Activated T-helper 17 cell treated with anti-CD3 and anti-CD28 coated beads, Interleukin-2, amount 50 U/mL, for 72 hours (primary cell): ENCODE data around the gene SCN2B. TPM values are rescaled to one million over a fixed set of nuclear protein-coding genes. Genes with fewer than 3 reads are reported as not detected.
"Not testable (repeated sequence)": the region's sequence is repeated elsewhere in the genome, so short reads cannot be mapped to it uniquely, and the experiment has no call there.

Experiments
- ATAC-seq: fragments of 150-1000 bp; cut with Tn5 transposase; replicated peaks from 2 replicates; pipeline ENCODE4 v1.10.0; 2021; ENCODE audit warnings: mild to moderate bottlenecking, moderate library complexity
- H3K27ac Mint-ChIP-seq: one replicate; pipeline ENCODE4 v1.8.0; 2022; ENCODE audit warnings: mixed read lengths
- H3K27me3 Mint-ChIP-seq: one replicate; pipeline ENCODE4 v1.8.0; 2022; ENCODE audit warnings: mixed read lengths
- H3K36me3 Mint-ChIP-seq: one replicate; pipeline ENCODE4 v1.8.0; 2022; ENCODE audit warnings: low read depth, mild to moderate bottlenecking, mixed read lengths
- H3K4me1 Mint-ChIP-seq: one replicate; pipeline ENCODE4 v1.8.0; 2022; ENCODE audit warnings: mixed read lengths
- H3K4me3 Mint-ChIP-seq: one replicate; pipeline ENCODE4 v1.8.0; 2022; ENCODE audit warnings: mild to moderate bottlenecking, mixed read lengths
- H3K9me3 Mint-ChIP-seq: one replicate; pipeline ENCODE4 v1.8.0; 2022; ENCODE audit warnings: mixed read lengths
- total RNA-seq, 2 donors: library from RNA; stranded (reverse); gene quantifications; one replicate each; pipeline ENCODE4 v1.2.3, GENCODE V29; 2022

SCN2B gene
- total RNA-seq, 2 donors from 2014 or later = 0.11 TPM; not detected in 1

GRCh38 chr11:118199135-118199534 is 22.7 kb upstream of the SCN2B start:
- peaks cover 52% of the 10 kb centered on the region for H3K36me3 Mint-ChIP-seq
- H3K4me3 Mint-ChIP-seq = no peak overlapping the region
- H3K4me1 Mint-ChIP-seq = peaks cover 12% of the 10 kb centered on the region
- no peaks in the 10 kb centered on the region for H3K27me3 Mint-ChIP-seq
- ATAC-seq = no peak
- H3K9me3 Mint-ChIP-seq = no peaks in the 10 kb centered on the region
- peak overlapping the region; percentile 71 for H3K27ac Mint-ChIP-seq

GRCh38 chr11:118198370-118198769 is 21.9 kb upstream of the SCN2B start:
- Mint-ChIP-seq H3K27me3 (no peaks in the 10 kb centered on the region), H3K4me3 (no peak overlapping the region), H3K4me1 (peaks cover 12% of the 10 kb centered on the region), H3K36me3 (peaks cover 60% of the 10 kb centered on the region), H3K27ac (peak overlapping the region; percentile 71), H3K9me3 (no peaks in the 10 kb centered on the region)
- ATAC-seq = peak; percentile 18

- Mint-ChIP-seq H3K27ac (peak overlapping the region; percentile 43), H3K4me1 (peaks cover 8% of the 10 kb centered on the region), H3K36me3 (peaks cover 87% of the 10 kb centered on the region), H3K27me3 (no peaks in the 10 kb centered on the region), H3K4me3 (no peak overlapping the region), H3K9me3 (no peaks in the 10 kb centered on the region)
- ATAC-seq = no peak
These were observed 18.6 kb upstream of the SCN2B start for GRCh38 chr11:118194835-118195627.

- peak overlapping the region; percentile 20 for H3K27ac Mint-ChIP-seq
- H3K9me3 Mint-ChIP-seq = no peaks in the 10 kb centered on the region
- peaks cover 84% of the 10 kb centered on the region for H3K36me3 Mint-ChIP-seq
- H3K27me3 Mint-ChIP-seq = peaks cover 3% of the 10 kb centered on the region
- H3K4me3 Mint-ChIP-seq = no peak overlapping the region
- peaks cover 4% of the 10 kb centered on the region for H3K4me1 Mint-ChIP-seq
- no peak for ATAC-seq
These were observed 17.6 kb upstream of the SCN2B start for GRCh38 chr11:118193910-118194566.

- not testable (repeated sequence) for H3K4me3 Mint-ChIP-seq, H3K27me3 Mint-ChIP-seq, ATAC-seq, H3K9me3 Mint-ChIP-seq, H3K4me1 Mint-ChIP-seq, H3K27ac Mint-ChIP-seq
- peaks cover 71% of the 10 kb centered on the region for H3K36me3 Mint-ChIP-seq
These were observed 16.4 kb upstream of the SCN2B start for GRCh38 chr11:118192817-118193216.

- not testable (repeated sequence) for H3K27me3 Mint-ChIP-seq, H3K9me3 Mint-ChIP-seq, H3K4me3 Mint-ChIP-seq, H3K27ac Mint-ChIP-seq, ATAC-seq, H3K4me1 Mint-ChIP-seq
- peaks cover 54% of the 10 kb centered on the region for H3K36me3 Mint-ChIP-seq
These were observed 14.6 kb upstream of the SCN2B start for GRCh38 chr11:118190942-118191506.

- ATAC-seq = no peak
- H3K27me3 Mint-ChIP-seq = peaks cover 7% of the 10 kb centered on the region
- H3K27ac Mint-ChIP-seq = no peak overlapping the region
- H3K4me3 Mint-ChIP-seq = no peak overlapping the region
- peaks cover 9% of the 10 kb centered on the region for H3K36me3 Mint-ChIP-seq
- no peaks in the 10 kb centered on the region for H3K9me3 Mint-ChIP-seq
- no peaks in the 10 kb centered on the region for H3K4me1 Mint-ChIP-seq
These were observed 10.1 kb upstream of the SCN2B start for GRCh38 chr11:118186346-118187107.

- Mint-ChIP-seq H3K9me3 (no peaks in the 10 kb centered on the region), H3K27ac (no peak overlapping the region), H3K4me3 (no peak overlapping the region)
These were observed 8.5 kb upstream of the SCN2B start for GRCh38 chr11:118184784-118185579.

GRCh38 chr11:118183691-118184090 is 7.3 kb upstream of the SCN2B start:
- not testable (repeated sequence) for H3K36me3 Mint-ChIP-seq, ATAC-seq, H3K27me3 Mint-ChIP-seq, H3K4me1 Mint-ChIP-seq, H3K4me3 Mint-ChIP-seq, H3K27ac Mint-ChIP-seq, H3K9me3 Mint-ChIP-seq

More at GRCh38 chr11:118184784-118185579, 8.5 kb upstream of the SCN2B start:
- no peak for ATAC-seq
- Mint-ChIP-seq H3K36me3 (no peaks in the 10 kb centered on the region), H3K27me3 (peaks cover 11% of the 10 kb centered on the region), H3K4me1 (no peaks in the 10 kb centered on the region)

- no peak for ATAC-seq
- Mint-ChIP-seq H3K27me3 (peaks cover 8% of the 10 kb centered on the region), H3K27ac (no peak overlapping the region), H3K4me1 (no peaks in the 10 kb centered on the region), H3K4me3 (no peak overlapping the region), H3K9me3 (no peaks in the 10 kb centered on the region), H3K36me3 (no peaks in the 10 kb centered on the region)
These were observed 3.9 kb upstream of the SCN2B start for GRCh38 chr11:118180300-118180703.

- H3K4me1 Mint-ChIP-seq = no peaks in the 10 kb centered on the region
- H3K36me3 Mint-ChIP-seq = no peaks in the 10 kb centered on the region
- H3K27me3 Mint-ChIP-seq = peaks cover 4% of the 10 kb centered on the region
- no peak overlapping the region for H3K27ac Mint-ChIP-seq
- H3K9me3 Mint-ChIP-seq = no peaks in the 10 kb centered on the region
- no peak overlapping the region for H3K4me3 Mint-ChIP-seq
- ATAC-seq = no peak
These were observed 317 bp upstream of the SCN2B start for GRCh38 chr11:118176778-118177134.

- Mint-ChIP-seq H3K4me3 (no peak overlapping the region), H3K4me1 (no peaks in the 10 kb centered on the region), H3K36me3 (no peaks in the 10 kb centered on the region), H3K9me3 (no peaks in the 10 kb centered on the region), H3K27ac (peak overlapping the region; percentile 64), H3K27me3 (no peaks in the 10 kb centered on the region)
- ATAC-seq = no peak
These were observed 1.1 kb downstream of the SCN2B start for GRCh38 chr11:118175031-118175992.

GRCh38 chr11:118174006-118174567 is 2.4 kb downstream of the SCN2B start:
- H3K4me1 Mint-ChIP-seq = no peaks in the 10 kb centered on the region
- no peak for ATAC-seq
- H3K36me3 Mint-ChIP-seq = no peaks in the 10 kb centered on the region
- no peaks in the 10 kb centered on the region for H3K9me3 Mint-ChIP-seq
- peak overlapping the region; percentile 64 for H3K27ac Mint-ChIP-seq
- H3K4me3 Mint-ChIP-seq = no peak overlapping the region
- H3K27me3 Mint-ChIP-seq = peaks cover 5% of the 10 kb centered on the region
